GM12878 (cell line): ENCODE data around the gene STX4.

Experiments used
- BCL11A ChIP-seq: IDR thresholded peaks from 2 replicates; pipeline ENCODE4 v1.6.1; 2011; ENCODE audit warnings: low read depth, low read length
- BHLHE40 ChIP-seq, 2 experiments: fragments of 450-650 bp in 1 of 2; IDR thresholded peaks; 2 replicates each; pipeline ENCODE4 v1.6.1; 2011 to 2017; ENCODE audit warnings: low read depth in 2 of 2, borderline replicate concordance in 1 of 2, improper control_type of control experiment in 1 of 2, low read length in 1 of 2, mild to moderate bottlenecking in 1 of 2
- ETV6 ChIP-seq, 2 experiments: fragments of 450-650 bp in 1 of 2; IDR thresholded peaks in 1 of 2; conservative IDR thresholded peaks in 1 of 2; 2 replicates each; pipeline ENCODE4 v1.6.1; 2014; ENCODE audit warnings: antibody characterized with exemption in 1 of 2, borderline replicate concordance in 1 of 2, low read depth in 1 of 2, mild to moderate bottlenecking in 1 of 2, moderate library complexity in 1 of 2
- POLR2A ChIP-seq: IDR thresholded peaks from 2 replicates; pipeline ENCODE4 v1.6.1; 2011; ENCODE audit warnings: low read depth, mild to moderate bottlenecking, low read length
- RB1 ChIP-seq: fragments of 450-650 bp; formaldehyde crosslinking; IDR thresholded peaks from 2 replicates; pipeline ENCODE4 v1.6.1; 2017; ENCODE audit warnings: mild to moderate bottlenecking, borderline replicate concordance
- SIN3A ChIP-seq: IDR thresholded peaks from 2 replicates; pipeline ENCODE4 v1.6.1; 2012; ENCODE audit warnings: low read depth, low read length, improper control_type of control experiment
- TF ChIP-seq, protein P1 (sequence below), 3 experiments: IDR thresholded peaks in 2 of 3; conservative IDR thresholded peaks in 1 of 3; 2 replicates each; pipeline ENCODE4 v1.5.1; 2011; ENCODE audit warnings: low read depth in 3 of 3, low read length in 3 of 3, mild to moderate bottlenecking in 3 of 3, control low read depth in 2 of 3, moderate library complexity in 2 of 3, inconsistent platforms in 1 of 3, mixed read lengths in 1 of 3; ENCODE audit not compliant: control insufficient read depth in 2 of 3, insufficient read depth in 1 of 3; ENCODE audit errors: extremely low read depth in 1 of 3
- TF ChIP-seq, protein P2 (sequence below): IDR thresholded peaks from 2 replicates; pipeline ENCODE4 v1.6.1; 2012; ENCODE audit warnings: mild to moderate bottlenecking, low read depth, low read length
- TF ChIP-seq, protein P3 (sequence below): fragments of 450-650 bp; IDR thresholded peaks from 2 replicates; pipeline ENCODE4 v1.6.1; 2016; ENCODE audit warnings: mild to moderate bottlenecking, moderate library complexity, borderline replicate concordance

DNA sequence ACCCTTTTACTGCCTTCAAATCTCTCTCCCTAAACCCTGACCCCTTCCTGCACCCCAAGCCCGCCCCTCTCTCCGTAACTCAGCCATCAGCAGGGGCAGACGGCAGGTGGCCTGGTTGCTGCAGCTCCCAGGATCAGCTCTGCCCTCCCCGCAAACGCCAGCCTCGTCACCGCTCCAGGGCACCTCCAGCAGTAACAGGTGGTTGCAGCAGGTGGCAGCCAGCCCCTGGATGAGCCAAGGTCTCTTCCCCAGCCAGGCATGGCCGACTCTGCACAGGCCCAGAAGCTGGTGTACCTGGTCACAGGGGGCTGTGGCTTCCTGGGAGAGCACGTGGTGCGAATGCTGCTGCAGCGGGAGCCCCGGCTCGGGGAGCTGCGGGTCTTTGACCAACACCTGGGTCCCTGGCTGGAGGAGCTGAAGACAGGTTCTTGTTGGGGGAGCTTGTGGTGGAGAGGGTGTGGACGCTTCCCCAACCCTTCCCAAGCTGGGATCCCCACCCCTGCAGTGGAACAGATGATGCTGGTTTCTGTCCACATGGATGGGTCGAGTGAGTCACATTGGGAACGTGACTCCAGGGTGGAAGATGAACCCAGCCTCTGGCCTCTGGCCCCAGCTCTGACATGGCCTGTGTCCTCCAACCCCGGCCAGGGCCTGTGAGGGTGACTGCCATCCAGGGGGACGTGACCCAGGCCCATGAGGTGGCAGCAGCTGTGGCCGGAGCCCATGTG is 47.8 kb upstream of the STX4 start:
- TF ChIP-seq ETV6 (conservative IDR thresholded peaks at IDR 0.05 in 1 of 2, IDR thresholded peaks at IDR 0.05 in 1 of 2; ENCODE audit: borderline replicate concordance in 1 of 2, low read depth in 1 of 2) (no peak), BCL11A (no peak), RB1 (no peak), BHLHE40 (IDR thresholded peaks at IDR 0.05; ENCODE audit: borderline replicate concordance in 1 of 2, low read depth in 2 of 2, low read length in 1 of 2) (no peak), SIN3A (no peak), POLR2A (no peak)
- TF ChIP-seq, protein P1, sequence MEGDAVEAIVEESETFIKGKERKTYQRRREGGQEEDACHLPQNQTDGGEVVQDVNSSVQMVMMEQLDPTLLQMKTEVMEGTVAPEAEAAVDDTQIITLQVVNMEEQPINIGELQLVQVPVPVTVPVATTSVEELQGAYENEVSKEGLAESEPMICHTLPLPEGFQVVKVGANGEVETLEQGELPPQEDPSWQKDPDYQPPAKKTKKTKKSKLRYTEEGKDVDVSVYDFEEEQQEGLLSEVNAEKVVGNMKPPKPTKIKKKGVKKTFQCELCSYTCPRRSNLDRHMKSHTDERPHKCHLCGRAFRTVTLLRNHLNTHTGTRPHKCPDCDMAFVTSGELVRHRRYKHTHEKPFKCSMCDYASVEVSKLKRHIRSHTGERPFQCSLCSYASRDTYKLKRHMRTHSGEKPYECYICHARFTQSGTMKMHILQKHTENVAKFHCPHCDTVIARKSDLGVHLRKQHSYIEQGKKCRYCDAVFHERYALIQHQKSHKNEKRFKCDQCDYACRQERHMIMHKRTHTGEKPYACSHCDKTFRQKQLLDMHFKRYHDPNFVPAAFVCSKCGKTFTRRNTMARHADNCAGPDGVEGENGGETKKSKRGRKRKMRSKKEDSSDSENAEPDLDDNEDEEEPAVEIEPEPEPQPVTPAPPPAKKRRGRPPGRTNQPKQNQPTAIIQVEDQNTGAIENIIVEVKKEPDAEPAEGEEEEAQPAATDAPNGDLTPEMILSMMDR (IDR thresholded peaks at IDR 0.05 in 2 of 3, conservative IDR thresholded peaks at IDR 0.05 in 1 of 3; ENCODE audit: control insufficient read depth in 2 of 3, extremely low read depth in 1 of 3, insufficient read depth in 1 of 3, low read depth in 3 of 3, low read length in 3 of 3), result no peak
- TF ChIP-seq, protein P2, sequence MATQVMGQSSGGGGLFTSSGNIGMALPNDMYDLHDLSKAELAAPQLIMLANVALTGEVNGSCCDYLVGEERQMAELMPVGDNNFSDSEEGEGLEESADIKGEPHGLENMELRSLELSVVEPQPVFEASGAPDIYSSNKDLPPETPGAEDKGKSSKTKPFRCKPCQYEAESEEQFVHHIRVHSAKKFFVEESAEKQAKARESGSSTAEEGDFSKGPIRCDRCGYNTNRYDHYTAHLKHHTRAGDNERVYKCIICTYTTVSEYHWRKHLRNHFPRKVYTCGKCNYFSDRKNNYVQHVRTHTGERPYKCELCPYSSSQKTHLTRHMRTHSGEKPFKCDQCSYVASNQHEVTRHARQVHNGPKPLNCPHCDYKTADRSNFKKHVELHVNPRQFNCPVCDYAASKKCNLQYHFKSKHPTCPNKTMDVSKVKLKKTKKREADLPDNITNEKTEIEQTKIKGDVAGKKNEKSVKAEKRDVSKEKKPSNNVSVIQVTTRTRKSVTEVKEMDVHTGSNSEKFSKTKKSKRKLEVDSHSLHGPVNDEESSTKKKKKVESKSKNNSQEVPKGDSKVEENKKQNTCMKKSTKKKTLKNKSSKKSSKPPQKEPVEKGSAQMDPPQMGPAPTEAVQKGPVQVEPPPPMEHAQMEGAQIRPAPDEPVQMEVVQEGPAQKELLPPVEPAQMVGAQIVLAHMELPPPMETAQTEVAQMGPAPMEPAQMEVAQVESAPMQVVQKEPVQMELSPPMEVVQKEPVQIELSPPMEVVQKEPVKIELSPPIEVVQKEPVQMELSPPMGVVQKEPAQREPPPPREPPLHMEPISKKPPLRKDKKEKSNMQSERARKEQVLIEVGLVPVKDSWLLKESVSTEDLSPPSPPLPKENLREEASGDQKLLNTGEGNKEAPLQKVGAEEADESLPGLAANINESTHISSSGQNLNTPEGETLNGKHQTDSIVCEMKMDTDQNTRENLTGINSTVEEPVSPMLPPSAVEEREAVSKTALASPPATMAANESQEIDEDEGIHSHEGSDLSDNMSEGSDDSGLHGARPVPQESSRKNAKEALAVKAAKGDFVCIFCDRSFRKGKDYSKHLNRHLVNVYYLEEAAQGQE, result no peak
- TF ChIP-seq, protein P3, sequence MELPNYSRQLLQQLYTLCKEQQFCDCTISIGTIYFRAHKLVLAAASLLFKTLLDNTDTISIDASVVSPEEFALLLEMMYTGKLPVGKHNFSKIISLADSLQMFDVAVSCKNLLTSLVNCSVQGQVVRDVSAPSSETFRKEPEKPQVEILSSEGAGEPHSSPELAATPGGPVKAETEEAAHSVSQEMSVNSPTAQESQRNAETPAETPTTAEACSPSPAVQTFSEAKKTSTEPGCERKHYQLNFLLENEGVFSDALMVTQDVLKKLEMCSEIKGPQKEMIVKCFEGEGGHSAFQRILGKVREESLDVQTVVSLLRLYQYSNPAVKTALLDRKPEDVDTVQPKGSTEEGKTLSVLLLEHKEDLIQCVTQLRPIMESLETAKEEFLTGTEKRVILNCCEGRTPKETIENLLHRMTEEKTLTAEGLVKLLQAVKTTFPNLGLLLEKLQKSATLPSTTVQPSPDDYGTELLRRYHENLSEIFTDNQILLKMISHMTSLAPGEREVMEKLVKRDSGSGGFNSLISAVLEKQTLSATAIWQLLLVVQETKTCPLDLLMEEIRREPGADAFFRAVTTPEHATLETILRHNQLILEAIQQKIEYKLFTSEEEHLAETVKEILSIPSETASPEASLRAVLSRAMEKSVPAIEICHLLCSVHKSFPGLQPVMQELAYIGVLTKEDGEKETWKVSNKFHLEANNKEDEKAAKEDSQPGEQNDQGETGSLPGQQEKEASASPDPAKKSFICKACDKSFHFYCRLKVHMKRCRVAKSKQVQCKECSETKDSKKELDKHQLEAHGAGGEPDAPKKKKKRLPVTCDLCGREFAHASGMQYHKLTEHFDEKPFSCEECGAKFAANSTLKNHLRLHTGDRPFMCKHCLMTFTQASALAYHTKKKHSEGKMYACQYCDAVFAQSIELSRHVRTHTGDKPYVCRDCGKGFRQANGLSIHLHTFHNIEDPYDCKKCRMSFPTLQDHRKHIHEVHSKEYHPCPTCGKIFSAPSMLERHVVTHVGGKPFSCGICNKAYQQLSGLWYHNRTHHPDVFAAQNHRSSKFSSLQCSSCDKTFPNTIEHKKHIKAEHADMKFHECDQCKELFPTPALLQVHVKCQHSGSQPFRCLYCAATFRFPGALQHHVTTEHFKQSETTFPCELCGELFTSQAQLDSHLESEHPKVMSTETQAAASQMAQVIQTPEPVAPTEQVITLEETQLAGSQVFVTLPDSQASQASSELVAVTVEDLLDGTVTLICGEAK, result no peak
